Measurements from ENCODE around the gene CHD1.
"Not testable (repeated sequence)": the region's sequence is repeated elsewhere in the genome, so short reads cannot be mapped to it uniquely, and the experiment has no call there.

CHD1 gene

DNA sequence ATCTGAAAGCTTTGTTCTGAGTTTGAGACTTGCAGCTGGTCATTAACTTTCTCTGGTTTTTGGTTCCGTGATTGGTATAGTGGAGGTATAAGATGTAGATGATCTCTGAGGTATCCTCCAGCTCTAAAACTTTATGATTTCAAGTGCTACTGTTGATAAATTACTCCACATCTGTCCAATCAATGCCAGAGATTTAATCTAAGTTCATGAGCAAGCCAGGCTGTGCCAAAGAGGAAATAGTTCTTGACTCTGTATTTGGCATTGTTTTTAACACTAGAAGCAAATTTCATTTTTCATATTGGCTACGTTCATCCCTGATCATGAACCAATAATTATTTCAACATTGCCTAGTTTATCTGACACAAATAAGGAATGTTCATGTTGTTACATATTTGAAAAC is 28.5 kb upstream of the CHD1 start:
- Histone ChIP-seq H2AFZ (ENCODE audit: low read depth) (no peak overlapping the region), H3K27ac (no peak overlapping the region), H3K27me3 (ENCODE audit: insufficient read depth, low read depth) (no peaks in the 10 kb centered on the region), H3K36me3 (ENCODE audit: insufficient read depth) (no peaks in the 10 kb centered on the region), H3K4me2 (no peak overlapping the region), H3K4me3 (IDR thresholded peaks at IDR 0.05; ENCODE audit: insufficient read depth, low read depth, low read length) (no peak overlapping the region), H3K4me1 (ENCODE audit: low read depth, poor library complexity, severe bottlenecking) (no peaks in the 10 kb centered on the region), H3K79me2 (ENCODE audit: insufficient read depth, low read depth) (no peaks in the 10 kb centered on the region), H4K20me1 (ENCODE audit: insufficient read depth) (no peaks in the 10 kb centered on the region), H3K9ac (no peak overlapping the region)
- TF ChIP-seq, protein P1, sequence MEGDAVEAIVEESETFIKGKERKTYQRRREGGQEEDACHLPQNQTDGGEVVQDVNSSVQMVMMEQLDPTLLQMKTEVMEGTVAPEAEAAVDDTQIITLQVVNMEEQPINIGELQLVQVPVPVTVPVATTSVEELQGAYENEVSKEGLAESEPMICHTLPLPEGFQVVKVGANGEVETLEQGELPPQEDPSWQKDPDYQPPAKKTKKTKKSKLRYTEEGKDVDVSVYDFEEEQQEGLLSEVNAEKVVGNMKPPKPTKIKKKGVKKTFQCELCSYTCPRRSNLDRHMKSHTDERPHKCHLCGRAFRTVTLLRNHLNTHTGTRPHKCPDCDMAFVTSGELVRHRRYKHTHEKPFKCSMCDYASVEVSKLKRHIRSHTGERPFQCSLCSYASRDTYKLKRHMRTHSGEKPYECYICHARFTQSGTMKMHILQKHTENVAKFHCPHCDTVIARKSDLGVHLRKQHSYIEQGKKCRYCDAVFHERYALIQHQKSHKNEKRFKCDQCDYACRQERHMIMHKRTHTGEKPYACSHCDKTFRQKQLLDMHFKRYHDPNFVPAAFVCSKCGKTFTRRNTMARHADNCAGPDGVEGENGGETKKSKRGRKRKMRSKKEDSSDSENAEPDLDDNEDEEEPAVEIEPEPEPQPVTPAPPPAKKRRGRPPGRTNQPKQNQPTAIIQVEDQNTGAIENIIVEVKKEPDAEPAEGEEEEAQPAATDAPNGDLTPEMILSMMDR (conservative IDR thresholded peaks at IDR 0.05; ENCODE audit: low read depth, low read length): no peak

DNA sequence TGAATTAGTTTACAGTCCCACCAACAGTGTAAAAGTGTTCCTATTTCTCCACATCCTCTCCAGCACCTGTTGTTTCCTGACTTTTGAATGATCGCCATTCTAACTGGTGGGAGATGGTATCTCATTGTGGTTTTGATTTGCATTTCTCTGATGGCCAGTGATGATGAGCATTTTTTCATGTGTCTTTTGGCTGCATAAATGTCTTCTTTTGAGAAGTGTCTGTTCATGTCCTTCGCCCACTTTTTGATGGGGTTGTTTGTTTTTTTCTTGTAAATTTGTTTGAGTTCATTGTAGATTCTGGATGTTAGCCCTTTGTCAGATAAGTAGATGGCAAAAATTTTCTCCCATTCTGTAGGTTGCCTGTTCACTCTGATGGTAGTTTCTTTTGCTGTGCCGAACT is 27.1 kb upstream of the CHD1 start:
- not testable (repeated sequence) for H2AFZ ChIP-seq (ENCODE audit: low read depth); H4K20me1 ChIP-seq (ENCODE audit: insufficient read depth); H3K4me3 ChIP-seq (IDR thresholded peaks at IDR 0.05; ENCODE audit: insufficient read depth, low read depth, low read length); H3K27me3 ChIP-seq (ENCODE audit: insufficient read depth, low read depth); H3K9ac ChIP-seq; H3K79me2 ChIP-seq (ENCODE audit: insufficient read depth, low read depth); H3K4me2 ChIP-seq; H3K36me3 ChIP-seq (ENCODE audit: insufficient read depth); H3K27ac ChIP-seq; H3K4me1 ChIP-seq (ENCODE audit: low read depth, poor library complexity, severe bottlenecking)

DNA sequence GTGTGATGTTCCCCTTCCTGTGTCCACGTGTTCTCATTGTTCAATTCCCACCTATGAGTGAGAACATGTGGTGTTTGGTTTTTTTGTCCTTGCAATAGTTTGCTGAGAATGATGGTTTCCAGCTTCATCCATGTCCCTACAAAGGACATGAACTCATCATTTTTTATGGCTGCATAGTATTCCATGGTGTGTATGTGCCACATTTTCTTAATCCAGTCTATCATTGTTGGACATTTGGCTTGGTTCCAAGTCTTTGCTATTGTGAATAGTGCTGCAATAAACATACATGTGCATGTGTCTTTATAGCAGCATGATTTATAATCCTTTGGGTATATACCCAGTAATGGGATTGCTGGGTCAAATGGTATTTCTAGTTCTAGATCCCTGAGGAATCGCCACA is 26.7 kb upstream of the CHD1 start:
- H3K27me3 ChIP-seq (ENCODE audit: insufficient read depth, low read depth); H3K4me1 ChIP-seq (ENCODE audit: low read depth, poor library complexity, severe bottlenecking); H3K36me3 ChIP-seq (ENCODE audit: insufficient read depth); H3K4me2 ChIP-seq; H3K27ac ChIP-seq; H2AFZ ChIP-seq (ENCODE audit: low read depth); H4K20me1 ChIP-seq (ENCODE audit: insufficient read depth); H3K79me2 ChIP-seq (ENCODE audit: insufficient read depth, low read depth); H3K9ac ChIP-seq; H3K4me3 ChIP-seq (IDR thresholded peaks at IDR 0.05; ENCODE audit: insufficient read depth, low read depth, low read length): not testable (repeated sequence)

DNA sequence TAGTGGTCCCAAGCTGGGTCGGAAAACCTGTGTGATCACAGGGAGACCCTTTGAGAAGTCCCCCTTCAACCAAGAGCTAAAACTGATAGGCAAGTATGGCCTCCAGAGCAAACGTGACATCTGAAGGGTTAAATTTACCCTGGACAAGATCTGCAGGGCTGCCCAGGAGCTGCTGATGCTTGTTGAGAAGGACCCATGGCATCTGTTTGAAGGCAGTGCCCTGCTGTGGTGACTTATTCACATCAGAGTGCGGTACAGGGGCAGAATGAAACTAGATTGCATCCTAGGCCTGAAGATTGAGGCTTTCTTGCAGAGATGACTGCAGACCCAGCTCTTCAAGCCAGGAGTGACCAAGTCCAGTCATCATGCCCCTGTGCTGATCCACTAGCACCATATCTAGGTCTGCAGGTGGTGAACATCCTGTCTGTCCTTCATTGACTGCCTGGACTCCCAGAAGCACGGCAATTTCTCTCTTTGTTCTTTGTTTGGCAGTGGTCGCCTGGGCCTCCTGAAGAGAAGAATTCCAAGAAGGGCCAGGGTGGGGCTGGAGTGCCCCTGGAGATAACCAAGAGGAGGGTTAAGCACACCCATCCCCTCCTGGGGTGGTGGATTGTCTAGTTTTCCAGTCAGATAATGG is 25.7 kb upstream of the CHD1 start:
- Histone ChIP-seq H3K4me3 (IDR thresholded peaks at IDR 0.05; ENCODE audit: insufficient read depth, low read depth, low read length) (no peak overlapping the region), H3K9ac (no peak overlapping the region), H4K20me1 (ENCODE audit: insufficient read depth) (no peaks in the 10 kb centered on the region), H3K27ac (no peak overlapping the region), H2AFZ (ENCODE audit: low read depth) (no peak overlapping the region), H3K36me3 (ENCODE audit: insufficient read depth) (no peaks in the 10 kb centered on the region), H3K79me2 (ENCODE audit: insufficient read depth, low read depth) (no peaks in the 10 kb centered on the region), H3K4me2 (no peak overlapping the region), H3K27me3 (ENCODE audit: insufficient read depth, low read depth) (no peaks in the 10 kb centered on the region), H3K4me1 (ENCODE audit: low read depth, poor library complexity, severe bottlenecking) (no peaks in the 10 kb centered on the region)
- TF ChIP-seq, protein P1 (conservative IDR thresholded peaks at IDR 0.05; ENCODE audit: low read depth, low read length): no peak

DNA sequence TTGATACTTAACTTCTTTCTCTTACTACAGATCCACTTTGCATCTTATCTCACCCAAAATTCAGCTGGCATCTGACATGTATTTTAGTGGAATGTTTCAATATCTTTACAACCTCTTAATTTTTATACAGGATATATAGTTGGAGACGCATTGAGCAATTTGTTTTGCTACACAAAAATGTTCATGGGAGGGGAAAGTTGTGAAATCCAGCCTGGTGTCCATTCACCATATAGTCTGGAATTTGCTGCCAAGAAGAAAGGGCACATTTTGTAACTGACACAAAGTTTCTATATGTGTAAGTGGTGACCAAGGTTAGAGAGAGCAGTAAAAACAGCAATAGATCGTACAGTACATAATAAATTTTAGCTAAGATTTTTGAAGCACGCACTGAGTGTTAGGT is 14.0 kb upstream of the CHD1 start:
- Histone ChIP-seq H3K79me2 (ENCODE audit: insufficient read depth, low read depth) (no peaks in the 10 kb centered on the region), H3K4me2 (no peak overlapping the region), H3K27ac (no peak overlapping the region), H2AFZ (ENCODE audit: low read depth) (no peak overlapping the region), H3K27me3 (ENCODE audit: insufficient read depth, low read depth) (no peaks in the 10 kb centered on the region), H4K20me1 (ENCODE audit: insufficient read depth) (no peaks in the 10 kb centered on the region), H3K4me1 (ENCODE audit: low read depth, poor library complexity, severe bottlenecking) (no peaks in the 10 kb centered on the region), H3K36me3 (ENCODE audit: insufficient read depth) (no peaks in the 10 kb centered on the region), H3K9ac (no peak overlapping the region), H3K4me3 (IDR thresholded peaks at IDR 0.05; ENCODE audit: insufficient read depth, low read depth, low read length) (no peak overlapping the region)
- TF ChIP-seq, protein P1 (conservative IDR thresholded peaks at IDR 0.05; ENCODE audit: low read depth, low read length): no peak
